ENCODE measurements around the gene PACRG. TPM values are rescaled to one million over a fixed set of nuclear protein-coding genes. Genes with fewer than 3 reads are reported as not detected.

PACRG gene
- total and polyA plus RNA-seq, 2 of the 13 experiments (the other 11 are each of a cell fraction or from before 2014, with no cell fraction given) = 0.13 TPM; not detected in 1

DNA sequence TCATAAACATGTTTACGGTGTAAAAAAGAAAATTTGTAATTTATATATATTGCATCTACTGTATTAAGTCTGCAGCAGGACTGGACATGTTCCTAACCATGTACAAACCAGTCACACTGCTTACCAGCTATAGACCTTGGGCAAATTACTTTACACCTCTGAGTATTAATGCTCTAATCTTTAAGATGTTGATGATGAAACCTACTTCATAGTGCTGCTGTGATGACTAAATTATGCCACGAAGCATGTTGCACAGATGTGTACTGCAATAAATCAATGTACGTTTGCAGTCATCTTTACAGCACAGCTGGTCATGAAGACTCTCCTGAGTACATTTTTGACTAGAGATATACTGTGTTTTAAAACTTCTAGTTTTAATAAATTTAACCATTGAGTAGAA is 42.8 kb upstream of the PACRG start (continued):
- TF ChIP-seq, protein P1, sequence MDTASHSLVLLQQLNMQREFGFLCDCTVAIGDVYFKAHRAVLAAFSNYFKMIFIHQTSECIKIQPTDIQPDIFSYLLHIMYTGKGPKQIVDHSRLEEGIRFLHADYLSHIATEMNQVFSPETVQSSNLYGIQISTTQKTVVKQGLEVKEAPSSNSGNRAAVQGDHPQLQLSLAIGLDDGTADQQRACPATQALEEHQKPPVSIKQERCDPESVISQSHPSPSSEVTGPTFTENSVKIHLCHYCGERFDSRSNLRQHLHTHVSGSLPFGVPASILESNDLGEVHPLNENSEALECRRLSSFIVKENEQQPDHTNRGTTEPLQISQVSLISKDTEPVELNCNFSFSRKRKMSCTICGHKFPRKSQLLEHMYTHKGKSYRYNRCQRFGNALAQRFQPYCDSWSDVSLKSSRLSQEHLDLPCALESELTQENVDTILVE (CRISPR knock-in tag; IDR thresholded peaks at IDR 0.05) = no peak

DNA sequence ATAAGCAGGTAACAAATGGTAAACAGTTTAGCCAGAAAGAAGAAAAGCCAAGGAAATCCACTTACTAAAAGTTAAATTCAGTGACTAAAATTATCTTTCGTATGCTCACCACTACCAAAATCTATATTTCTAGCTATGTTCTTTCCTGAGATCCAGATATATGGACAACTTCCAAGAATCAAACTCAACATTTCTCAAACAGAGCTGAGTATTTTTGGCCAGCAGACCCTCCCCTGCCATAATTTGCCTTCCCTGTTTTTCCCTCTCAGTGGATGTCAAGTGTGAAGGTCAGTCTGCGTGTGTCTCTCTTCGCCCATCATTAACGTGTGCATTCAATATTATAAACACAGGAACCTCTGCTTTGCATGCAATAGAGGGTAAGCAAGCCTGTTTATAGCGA is 42.2 kb upstream of the PACRG start:
- 47% methylated on average over 5 of the region's 5 CpGs for WGBS (ENCODE audit: low lambda C conversion rate)
- CTCF ChIA-PET (ENCODE audit: low intra/inter-chr PET ratio, low total read pairs) = no interaction called here
- TF ChIP-seq HDAC6 (IDR thresholded peaks at IDR 0.05; ENCODE audit: low read depth, low read length) (no peak), HES4 (CRISPR knock-in tag; IDR thresholded peaks at IDR 0.05; ENCODE audit: borderline replicate concordance) (no peak), ZNF33B (CRISPR knock-in tag; IDR thresholded peaks at IDR 0.05) (no peak), HHEX (CRISPR knock-in tag; IDR thresholded peaks at IDR 0.05) (no peak), ZNF343 (CRISPR knock-in tag; IDR thresholded peaks at IDR 0.05) (no peak), RFXAP (CRISPR knock-in tag; IDR thresholded peaks at IDR 0.05; ENCODE audit: borderline replicate concordance) (no peak), ATM (IDR thresholded peaks at IDR 0.05; ENCODE audit: borderline replicate concordance) (no peak), ZNF772 (CRISPR knock-in tag; IDR thresholded peaks at IDR 0.05) (no peak), GTF2F1 (IDR thresholded peaks at IDR 0.05; ENCODE audit: low read length) (no peak), TSC22D2 (CRISPR knock-in tag; IDR thresholded peaks at IDR 0.05; ENCODE audit: borderline replicate concordance) (no peak), TAF15 (IDR thresholded peaks at IDR 0.05; ENCODE audit: low read depth, low read length, poor library complexity, severe bottlenecking) (no peak), ZNF598 (CRISPR knock-in tag; IDR thresholded peaks at IDR 0.05; ENCODE audit: borderline replicate concordance) (no peak), ZNF672 (CRISPR knock-in tag; IDR thresholded peaks at IDR 0.05) (no peak), ZNF607 (CRISPR knock-in tag; IDR thresholded peaks at IDR 0.05; ENCODE audit: borderline replicate concordance) (no peak), KLF16 (CRISPR knock-in tag; IDR thresholded peaks at IDR 0.05) (no peak)
- Histone ChIP-seq H3K27me3 (ENCODE audit: control insufficient read depth in 1 of 2, insufficient read depth in 2 of 2, low read length in 2 of 2) (no peaks in the 10 kb centered on the region), H3K4me2 (ENCODE audit: low read depth, low read length) (no peak overlapping the region), H3K9ac (ENCODE audit: insufficient read depth, low read depth, low read length) (no peak overlapping the region), H3K36me3 (replicated peaks in 1 of 2; ENCODE audit: control insufficient read depth in 1 of 2, insufficient read depth in 2 of 2, low read length in 2 of 2) (no peaks in the 10 kb centered on the region), H4K20me1 (ENCODE audit: insufficient read depth, low read length) (no peaks in the 10 kb centered on the region), H3K4me1 (ENCODE audit: insufficient read depth, low read length) (peaks cover 10% of the 10 kb centered on the region), H2AFZ (ENCODE audit: low read length) (no peak overlapping the region), H3K27ac (ENCODE audit: extremely low read length, insufficient read depth, low read length) (no peak overlapping the region), H3K9me3 (ENCODE audit: low read length) (peaks cover 8% of the 10 kb centered on the region; the same call in 1 of the 2 replicates), H3K79me2 (ENCODE audit: insufficient read depth, low read length) (no peaks in the 10 kb centered on the region), H3K4me3 (replicated peaks in 1 of 3; ENCODE audit: insufficient read depth in 1 of 3, low read depth in 2 of 3, low read length in 3 of 3) (no peak overlapping the region)
- POLR2A ChIA-PET = no interaction called here
- no TSS peak for BruUV-seq (replicated peaks)
- DNase-seq (ENCODE audit: low spot score) (no peak), FAIRE-seq (no peak), ATAC-seq (no peak)
- intact Hi-C loops (cut with micrococcal nuclease; ENCODE audit: unreplicated experiment) (no loop called here), in situ Hi-C loops (cut with HindIII; ENCODE audit: extremely low pct_ligation_motif_present, low pct_unique_long_range_greater_than_20kb) (no loop called here)
